ENCODE results near the gene CYP3A5. TPM values are rescaled to one million over a fixed set of nuclear protein-coding genes. Genes with fewer than 3 reads are reported as not detected.
"Not testable (repeated sequence)": the region's sequence is repeated elsewhere in the genome, so short reads cannot be mapped to it uniquely, and the experiment has no call there.

The CYP3A5 gene
- total RNA-seq, 1 donor: under 0.01 TPM

GRCh38 chr7:99694201-99694911 lies 14.6 kb upstream of the CYP3A5 start:
- no peak overlapping the region for H3K4me2 ChIP-seq (ENCODE audit: insufficient read depth, low read length)
- no peak for DNase-seq (ENCODE audit: insufficient read length, low spot score, missing footprints)
- no peak overlapping the region for H2AFZ ChIP-seq (ENCODE audit: low read length)
- H3K4me1 ChIP-seq (ENCODE audit: insufficient read depth, low read length): no peaks in the 10 kb centered on the region
- H3K4me3 ChIP-seq (ENCODE audit: insufficient read depth, low read length): no peak overlapping the region
- no peaks in the 10 kb centered on the region for H3K9me3 ChIP-seq (ENCODE audit: low read depth, low read length)
- H4K20me1 ChIP-seq (ENCODE audit: insufficient read depth, low read length): no peaks in the 10 kb centered on the region
- no peaks in the 10 kb centered on the region for H3K79me2 ChIP-seq (ENCODE audit: insufficient read depth, low read length)
- H3K27ac ChIP-seq (ENCODE audit: low read depth, low read length): no peak overlapping the region
- TF ChIP-seq, protein P1, sequence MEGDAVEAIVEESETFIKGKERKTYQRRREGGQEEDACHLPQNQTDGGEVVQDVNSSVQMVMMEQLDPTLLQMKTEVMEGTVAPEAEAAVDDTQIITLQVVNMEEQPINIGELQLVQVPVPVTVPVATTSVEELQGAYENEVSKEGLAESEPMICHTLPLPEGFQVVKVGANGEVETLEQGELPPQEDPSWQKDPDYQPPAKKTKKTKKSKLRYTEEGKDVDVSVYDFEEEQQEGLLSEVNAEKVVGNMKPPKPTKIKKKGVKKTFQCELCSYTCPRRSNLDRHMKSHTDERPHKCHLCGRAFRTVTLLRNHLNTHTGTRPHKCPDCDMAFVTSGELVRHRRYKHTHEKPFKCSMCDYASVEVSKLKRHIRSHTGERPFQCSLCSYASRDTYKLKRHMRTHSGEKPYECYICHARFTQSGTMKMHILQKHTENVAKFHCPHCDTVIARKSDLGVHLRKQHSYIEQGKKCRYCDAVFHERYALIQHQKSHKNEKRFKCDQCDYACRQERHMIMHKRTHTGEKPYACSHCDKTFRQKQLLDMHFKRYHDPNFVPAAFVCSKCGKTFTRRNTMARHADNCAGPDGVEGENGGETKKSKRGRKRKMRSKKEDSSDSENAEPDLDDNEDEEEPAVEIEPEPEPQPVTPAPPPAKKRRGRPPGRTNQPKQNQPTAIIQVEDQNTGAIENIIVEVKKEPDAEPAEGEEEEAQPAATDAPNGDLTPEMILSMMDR (IDR thresholded peaks at IDR 0.05; ENCODE audit: extremely low read depth, low read depth, low read length): no peak
- H3K36me3 ChIP-seq (ENCODE audit: insufficient read depth, low read length): no peaks in the 10 kb centered on the region
- H3K27me3 ChIP-seq (ENCODE audit: insufficient read depth, low read length): peaks cover 25% of the 10 kb centered on the region

DNA sequence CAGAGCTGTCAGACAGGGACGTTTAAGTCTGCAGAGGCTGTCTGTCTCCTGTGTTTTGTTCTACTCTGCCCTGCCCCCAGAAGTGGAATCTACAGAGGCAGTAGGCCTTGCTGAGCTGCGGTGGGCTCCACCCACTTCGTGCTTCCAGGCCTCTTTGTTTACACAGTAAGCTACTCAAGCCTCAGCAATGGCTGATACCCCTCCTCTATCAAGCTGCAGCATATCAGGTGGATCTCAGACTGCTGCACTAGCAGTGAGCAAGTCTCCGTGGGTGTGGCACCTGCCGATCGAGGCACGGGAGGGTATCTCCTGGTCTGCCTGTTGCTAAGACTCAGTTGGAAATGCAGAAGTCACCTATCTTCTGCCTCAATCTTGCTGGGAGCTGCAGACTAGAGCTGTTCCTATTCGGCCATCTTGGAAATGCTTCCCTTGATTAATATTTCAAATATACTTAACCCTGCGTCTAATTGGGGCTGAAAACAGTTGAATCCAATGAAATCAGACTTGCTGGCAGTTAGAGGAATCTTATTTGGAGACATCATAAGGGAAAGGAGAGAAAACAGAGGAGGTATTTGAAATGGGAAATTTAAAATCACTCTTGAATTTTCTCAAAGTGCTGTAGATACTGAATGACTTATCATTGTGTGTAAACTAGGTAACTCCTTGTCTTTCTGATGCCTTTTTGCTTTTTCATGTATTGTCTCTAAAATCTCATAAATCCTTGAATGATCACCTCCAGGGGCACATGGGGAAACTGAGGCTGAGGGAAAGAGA lies 13.8 kb upstream of the CYP3A5 start:
- Histone ChIP-seq H2AFZ (ENCODE audit: low read length) (no peak overlapping the region), H3K4me3 (ENCODE audit: insufficient read depth, low read length) (no peak overlapping the region), H3K4me1 (ENCODE audit: insufficient read depth, low read length) (no peaks in the 10 kb centered on the region), H4K20me1 (ENCODE audit: insufficient read depth, low read length) (no peaks in the 10 kb centered on the region), H3K27me3 (ENCODE audit: insufficient read depth, low read length) (peaks cover 25% of the 10 kb centered on the region), H3K79me2 (ENCODE audit: insufficient read depth, low read length) (no peaks in the 10 kb centered on the region), H3K36me3 (ENCODE audit: insufficient read depth, low read length) (no peaks in the 10 kb centered on the region), H3K27ac (ENCODE audit: low read depth, low read length) (no peak overlapping the region), H3K9me3 (ENCODE audit: low read depth, low read length) (no peaks in the 10 kb centered on the region), H3K4me2 (ENCODE audit: insufficient read depth, low read length) (no peak overlapping the region)
- DNase-seq (ENCODE audit: insufficient read length, low spot score, missing footprints): no peak
- TF ChIP-seq, protein P1 (IDR thresholded peaks at IDR 0.05; ENCODE audit: extremely low read depth, low read depth, low read length): no peak

DNA sequence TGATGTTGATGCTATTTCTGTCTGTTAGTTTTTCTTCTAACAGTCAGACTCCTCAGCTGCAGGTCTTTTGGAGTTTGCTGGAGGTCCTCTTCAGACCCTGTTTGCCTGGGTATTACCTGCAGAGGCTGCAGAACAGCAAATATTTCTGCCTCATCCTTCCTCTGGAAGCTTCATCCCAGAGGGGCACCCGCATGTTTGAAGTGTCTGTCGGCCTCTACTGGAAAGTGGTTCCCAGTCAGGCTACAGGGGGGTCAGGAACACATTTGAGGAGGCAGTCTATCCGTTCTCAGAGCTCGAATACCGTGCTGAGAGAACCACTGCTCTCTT lies 13.3 kb upstream of the CYP3A5 start:
- TF ChIP-seq, protein P1 (IDR thresholded peaks at IDR 0.05; ENCODE audit: extremely low read depth, low read depth, low read length): no peak

GRCh38 chr7:99692563-99692962 lies 12.8 kb upstream of the CYP3A5 start:
- not testable (repeated sequence) for H3K4me1 ChIP-seq (ENCODE audit: insufficient read depth, low read length); H3K27ac ChIP-seq (ENCODE audit: low read depth, low read length); DNase-seq (ENCODE audit: insufficient read length, low spot score, missing footprints); H3K79me2 ChIP-seq (ENCODE audit: insufficient read depth, low read length); H3K9me3 ChIP-seq (ENCODE audit: low read depth, low read length); H3K4me3 ChIP-seq (ENCODE audit: insufficient read depth, low read length); H3K4me2 ChIP-seq (ENCODE audit: insufficient read depth, low read length); H2AFZ ChIP-seq (ENCODE audit: low read length); H3K36me3 ChIP-seq (ENCODE audit: insufficient read depth, low read length); H4K20me1 ChIP-seq (ENCODE audit: insufficient read depth, low read length)
- peaks cover 25% of the 10 kb centered on the region for H3K27me3 ChIP-seq (ENCODE audit: insufficient read depth, low read length)

More for the DNA sequence above, 13.3 kb upstream of the CYP3A5 start:
- Histone ChIP-seq H3K36me3 (ENCODE audit: insufficient read depth, low read length) (no peaks in the 10 kb centered on the region), H3K79me2 (ENCODE audit: insufficient read depth, low read length) (no peaks in the 10 kb centered on the region), H3K27me3 (ENCODE audit: insufficient read depth, low read length) (peaks cover 25% of the 10 kb centered on the region), H3K9me3 (ENCODE audit: low read depth, low read length) (no peaks in the 10 kb centered on the region), H3K4me2 (ENCODE audit: insufficient read depth, low read length) (no peak overlapping the region), H3K4me1 (ENCODE audit: insufficient read depth, low read length) (no peaks in the 10 kb centered on the region), H2AFZ (ENCODE audit: low read length) (no peak overlapping the region), H3K27ac (ENCODE audit: low read depth, low read length) (no peak overlapping the region), H4K20me1 (ENCODE audit: insufficient read depth, low read length) (no peaks in the 10 kb centered on the region), H3K4me3 (ENCODE audit: insufficient read depth, low read length) (no peak overlapping the region)
- DNase-seq (ENCODE audit: insufficient read length, low spot score, missing footprints): no peak

- not testable (repeated sequence) for DNase-seq (ENCODE audit: insufficient read length, low spot score, missing footprints); H4K20me1 ChIP-seq (ENCODE audit: insufficient read depth, low read length); H2AFZ ChIP-seq (ENCODE audit: low read length)
These were observed 11.9 kb upstream of the CYP3A5 start for GRCh38 chr7:99691658-99692057.

DNA sequence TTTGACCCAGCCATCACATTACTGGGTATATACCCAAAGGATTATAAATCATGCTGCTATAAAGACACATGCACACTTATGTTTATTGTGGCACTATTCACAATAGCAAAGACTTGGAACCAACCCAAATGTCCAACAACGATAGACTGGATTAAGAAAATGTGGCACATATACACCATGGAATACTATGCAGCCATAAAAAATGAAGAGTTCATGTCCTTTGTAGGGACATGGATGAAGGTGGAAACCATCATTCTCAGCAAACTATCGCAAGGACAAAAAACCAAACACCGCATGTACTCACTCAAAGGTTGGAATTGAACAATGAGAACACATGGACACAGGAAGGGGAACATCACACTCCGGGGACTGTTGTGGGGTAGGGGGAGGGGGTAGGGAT lies 11.1 kb upstream of the CYP3A5 start:
- DNase-seq (ENCODE audit: insufficient read length, low spot score, missing footprints); H3K27ac ChIP-seq (ENCODE audit: low read depth, low read length); H3K4me1 ChIP-seq (ENCODE audit: insufficient read depth, low read length); H3K9me3 ChIP-seq (ENCODE audit: low read depth, low read length); H3K79me2 ChIP-seq (ENCODE audit: insufficient read depth, low read length); H3K4me2 ChIP-seq (ENCODE audit: insufficient read depth, low read length); H3K36me3 ChIP-seq (ENCODE audit: insufficient read depth, low read length); H2AFZ ChIP-seq (ENCODE audit: low read length); H4K20me1 ChIP-seq (ENCODE audit: insufficient read depth, low read length); H3K4me3 ChIP-seq (ENCODE audit: insufficient read depth, low read length): not testable (repeated sequence)
- peaks cover 19% of the 10 kb centered on the region for H3K27me3 ChIP-seq (ENCODE audit: insufficient read depth, low read length)

More at GRCh38 chr7:99691658-99692057, 11.9 kb upstream of the CYP3A5 start:
- H3K27ac ChIP-seq (ENCODE audit: low read depth, low read length); H3K4me3 ChIP-seq (ENCODE audit: insufficient read depth, low read length); H3K36me3 ChIP-seq (ENCODE audit: insufficient read depth, low read length); H3K4me1 ChIP-seq (ENCODE audit: insufficient read depth, low read length); H3K79me2 ChIP-seq (ENCODE audit: insufficient read depth, low read length); H3K4me2 ChIP-seq (ENCODE audit: insufficient read depth, low read length); H3K9me3 ChIP-seq (ENCODE audit: low read depth, low read length): not testable (repeated sequence)
- H3K27me3 ChIP-seq (ENCODE audit: insufficient read depth, low read length): peaks cover 25% of the 10 kb centered on the region
